ENCODE measurements around the gene FOXL1.

GRCh38 chr16:86584071-86584685 lies 5.8 kb downstream of the FOXL1 start:
- no peak for TF ChIP-seq CTCF (IDR thresholded peaks at IDR 0.05)
- no peak for TF ChIP-seq POLR2A (IDR thresholded peaks at IDR 0.05; ENCODE audit: low read depth)
- TF ChIP-seq EP300 (IDR thresholded peaks at IDR 0.05), result no peak
- TF ChIP-seq POLR2AphosphoS5 (IDR thresholded peaks at IDR 0.05), result no peak

All from esophagus muscularis mucosa (tissue), 4 donors.